Measurements from ENCODE around the gene TFRC. TPM values are rescaled to one million over a fixed set of nuclear protein-coding genes. Genes with fewer than 3 reads are reported as not detected.

The TFRC gene
- total and polyA plus RNA-seq, 2 experiments from 2014 or later: 35.5 to 187 TPM

GRCh38 chr3:196093317-196094111, 11.6 kb upstream of the TFRC start:
- H3K9me2 ChIP-seq (ENCODE audit: insufficient read depth): no peaks in the 10 kb centered on the region
- ATAC-seq: no peak

More at GRCh38 chr3:196093317-196094111, 11.6 kb upstream of the TFRC start:
- H3K27ac Mint-ChIP-seq: no peak overlapping the region
- H3K9me3 Mint-ChIP-seq: no peaks in the 10 kb centered on the region
- Histone ChIP-seq H3F3A (replicated peaks; ENCODE audit: low read depth) (peaks cover 6% of the 10 kb centered on the region; the same call in 1 of the 2 replicates), H3K27me3 (ENCODE audit: insufficient read depth) (no peaks in the 10 kb centered on the region), H3K36me3 (ENCODE audit: insufficient read depth) (no peaks in the 10 kb centered on the region), H3K4me2 (no peak overlapping the region), H4K20me1 (replicated peaks; ENCODE audit: insufficient read depth) (no peaks in the 10 kb centered on the region), H3K27ac (ENCODE audit: low read depth) (no peak overlapping the region), H3K4me3 (no peak overlapping the region), H3K79me2 (replicated peaks; ENCODE audit: insufficient read depth) (no peaks in the 10 kb centered on the region), H2AFZ (no peak overlapping the region), H3K4me1 (ENCODE audit: insufficient read depth) (no peaks in the 10 kb centered on the region)
- TF ChIP-seq CREB1 (CRISPR knock-in tag; IDR thresholded peaks at IDR 0.05; ENCODE audit: low read depth) (no peak), REST (IDR thresholded peaks at IDR 0.05; ENCODE audit: unreplicated experiment) (no peak), EZH2 (IDR thresholded peaks at IDR 0.05; ENCODE audit: low read depth, unreplicated experiment) (no peak), ETS1 (IDR thresholded peaks at IDR 0.05) (no peak), POLR2AphosphoS5 (IDR thresholded peaks at IDR 0.05; ENCODE audit: low read depth) (no peak), ZNF331 (CRISPR knock-in tag; IDR thresholded peaks at IDR 0.05; ENCODE audit: low read depth) (no peak), CTCF (conservative IDR thresholded peaks at IDR 0.05; ENCODE audit: low read depth in 2 of 2) (no peak), JUNB (IDR thresholded peaks at IDR 0.05; ENCODE audit: unreplicated experiment) (no peak), ZNF114 (CRISPR knock-in tag; IDR thresholded peaks at IDR 0.05) (no peak), EZH2phosphoT487 (IDR thresholded peaks at IDR 0.05; ENCODE audit: unreplicated experiment) (no peak), STAT1 (IDR thresholded peaks at IDR 0.05; ENCODE audit: unreplicated experiment) (no peak), NANOG (IDR thresholded peaks at IDR 0.05; ENCODE audit: borderline replicate concordance) (no peak), ZNF462 (CRISPR knock-in tag; IDR thresholded peaks at IDR 0.05) (no peak)
- H3K4me1 Mint-ChIP-seq: peaks cover 5% of the 10 kb centered on the region; the same call in 2 of the 3 replicates
- H3K27me3 Mint-ChIP-seq (ENCODE audit: insufficient read depth, low read depth, poor library complexity): peaks cover 4% of the 10 kb centered on the region
- H3K4me3 Mint-ChIP-seq: no peak overlapping the region
- no peak for DNase-seq (ENCODE audit: low spot score)
- H3K36me3 Mint-ChIP-seq (ENCODE audit: low read depth): peaks cover 1% of the 10 kb centered on the region; the same call in 1 of the 3 replicates
